BLaER1 (cell line): Measurements from ENCODE around the gene PARP1.

Experiments used
- H3K27ac ChIP-seq: shearing (Covaris generic); formaldehyde crosslinking; 2 replicates; pipeline ENCODE4 v1.8.1; 2022
- H3K27me3 ChIP-seq: shearing (Covaris generic); formaldehyde crosslinking; 2 replicates; pipeline ENCODE4 v1.8.1; 2022
- H3K36me3 ChIP-seq: shearing (Covaris generic); formaldehyde crosslinking; 2 replicates; pipeline ENCODE4 v1.8.1; 2022
- H3K4me1 ChIP-seq: shearing (Covaris generic); formaldehyde crosslinking; 2 replicates; pipeline ENCODE4 v1.8.1; 2022
- H3K4me2 ChIP-seq: shearing (Covaris generic); formaldehyde crosslinking; 2 replicates; pipeline ENCODE4 v1.8.1; 2022
- H3K4me3 ChIP-seq: shearing (Covaris generic); formaldehyde crosslinking; 2 replicates; pipeline ENCODE4 v1.8.1; 2022
- H3K9ac ChIP-seq: shearing (Covaris generic); formaldehyde crosslinking; 2 replicates; pipeline ENCODE4 v1.8.1; 2022
- H3K9me3 ChIP-seq: shearing (Covaris generic); formaldehyde crosslinking; 2 replicates; pipeline ENCODE4 v1.8.1; 2022
- H4K20me1 ChIP-seq: shearing (Covaris generic); formaldehyde crosslinking; 2 replicates; pipeline ENCODE4 v1.8.1; 2022
- Cebpa-rat ChIP-seq: shearing (Covaris generic); IDR thresholded peaks from 2 replicates; pipeline ENCODE4 v1.8.1; 2022

The PARP1 gene

GRCh38 chr1:226420897-226421296 lies 13.0 kb upstream of the PARP1 start:
- no peak overlapping the region for H3K27ac ChIP-seq
- no peak overlapping the region for H3K4me3 ChIP-seq
- no peaks in the 10 kb centered on the region for H3K27me3 ChIP-seq
- no peaks in the 10 kb centered on the region for H3K9me3 ChIP-seq
- no peak for TF ChIP-seq Cebpa-rat
- H4K20me1 ChIP-seq, result no peaks in the 10 kb centered on the region
- no peak overlapping the region for H3K9ac ChIP-seq
- peaks cover 36% of the 10 kb centered on the region for H3K4me1 ChIP-seq
- H3K4me2 ChIP-seq, result no peak overlapping the region
- no peaks in the 10 kb centered on the region for H3K36me3 ChIP-seq

GRCh38 chr1:226420328-226420727 lies 12.4 kb upstream of the PARP1 start:
- no peak overlapping the region for H3K4me2 ChIP-seq
- no peak overlapping the region for H3K27ac ChIP-seq
- peaks cover 30% of the 10 kb centered on the region for H3K4me1 ChIP-seq

GRCh38 chr1:226419284-226420029 lies 11.6 kb upstream of the PARP1 start:
- H3K9me3 ChIP-seq, result no peaks in the 10 kb centered on the region
- no peak overlapping the region for H3K27ac ChIP-seq
- no peak for TF ChIP-seq Cebpa-rat
- H3K4me1 ChIP-seq, result peaks cover 21% of the 10 kb centered on the region
- no peak overlapping the region for H3K9ac ChIP-seq
- H3K4me2 ChIP-seq, result no peak overlapping the region
- no peaks in the 10 kb centered on the region for H3K27me3 ChIP-seq
- no peaks in the 10 kb centered on the region for H3K36me3 ChIP-seq
- no peak overlapping the region for H3K4me3 ChIP-seq
- no peaks in the 10 kb centered on the region for H4K20me1 ChIP-seq

More at GRCh38 chr1:226420328-226420727, 12.4 kb upstream of the PARP1 start:
- Histone ChIP-seq H3K9me3 (no peaks in the 10 kb centered on the region), H3K36me3 (no peaks in the 10 kb centered on the region), H3K9ac (no peak overlapping the region), H4K20me1 (no peaks in the 10 kb centered on the region), H3K27me3 (no peaks in the 10 kb centered on the region), H3K4me3 (no peak overlapping the region)
- no peak for TF ChIP-seq Cebpa-rat

- no peaks in the 10 kb centered on the region for H4K20me1 ChIP-seq
- no peaks in the 10 kb centered on the region for H3K9me3 ChIP-seq
- H3K36me3 ChIP-seq, result no peaks in the 10 kb centered on the region
- no peak overlapping the region for H3K4me3 ChIP-seq
- H3K27ac ChIP-seq, result no peak overlapping the region
- TF ChIP-seq Cebpa-rat, result no peak
- no peak overlapping the region for H3K9ac ChIP-seq
- no peaks in the 10 kb centered on the region for H3K27me3 ChIP-seq
- H3K4me1 ChIP-seq, result peaks cover 21% of the 10 kb centered on the region
- peak overlapping the region; percentile 18 for H3K4me2 ChIP-seq
Measured at GRCh38 chr1:226417830-226418546, 10.1 kb upstream of the PARP1 start.

- Histone ChIP-seq H4K20me1 (no peaks in the 10 kb centered on the region), H3K4me1 (peaks cover 21% of the 10 kb centered on the region), H3K9ac (no peak overlapping the region), H3K27ac (no peak overlapping the region), H3K27me3 (no peaks in the 10 kb centered on the region), H3K36me3 (no peaks in the 10 kb centered on the region), H3K4me3 (no peak overlapping the region), H3K9me3 (no peaks in the 10 kb centered on the region), H3K4me2 (peak overlapping the region; percentile 18)
- TF ChIP-seq Cebpa-rat, result no peak
Measured at GRCh38 chr1:226417350-226417749, 9.5 kb upstream of the PARP1 start.

- Histone ChIP-seq H4K20me1 (no peaks in the 10 kb centered on the region), H3K36me3 (no peaks in the 10 kb centered on the region), H3K9me3 (no peaks in the 10 kb centered on the region), H3K27me3 (no peaks in the 10 kb centered on the region), H3K27ac (no peak overlapping the region), H3K4me1 (peaks cover 16% of the 10 kb centered on the region), H3K9ac (no peak overlapping the region), H3K4me3 (no peak overlapping the region), H3K4me2 (0 out of 2 replicates have a peak overlapping the region, but pooled peaks have one; percentile 20)
- TF ChIP-seq Cebpa-rat, result no peak
Measured at GRCh38 chr1:226414098-226414698, 6.3 kb upstream of the PARP1 start.

- Histone ChIP-seq H3K36me3 (no peaks in the 10 kb centered on the region), H4K20me1 (peaks cover 5% of the 10 kb centered on the region; the same call in 1 of the 2 replicates), H3K4me2 (no peak overlapping the region), H3K4me1 (peaks cover 10% of the 10 kb centered on the region), H3K27me3 (no peaks in the 10 kb centered on the region), H3K27ac (no peak overlapping the region), H3K4me3 (no peak overlapping the region), H3K9me3 (no peaks in the 10 kb centered on the region), H3K9ac (no peak overlapping the region)
- no peak for TF ChIP-seq Cebpa-rat
Measured at GRCh38 chr1:226411619-226412018, 3.7 kb upstream of the PARP1 start.

GRCh38 chr1:226410958-226411357 lies 3.1 kb upstream of the PARP1 start:
- H3K4me1 ChIP-seq, result peaks cover 10% of the 10 kb centered on the region
- H4K20me1 ChIP-seq, result peaks cover 11% of the 10 kb centered on the region; the same call in 1 of the 2 replicates
- H3K4me3 ChIP-seq, result no peak overlapping the region
- H3K4me2 ChIP-seq, result no peak overlapping the region
- no peak for TF ChIP-seq Cebpa-rat
- no peaks in the 10 kb centered on the region for H3K36me3 ChIP-seq
- H3K27ac ChIP-seq, result no peak overlapping the region
- H3K9me3 ChIP-seq, result no peaks in the 10 kb centered on the region
- no peak overlapping the region for H3K9ac ChIP-seq
- no peaks in the 10 kb centered on the region for H3K27me3 ChIP-seq

- Histone ChIP-seq H3K27me3 (no peaks in the 10 kb centered on the region), H3K4me3 (no peak overlapping the region), H3K9me3 (no peaks in the 10 kb centered on the region), H3K4me2 (no peak overlapping the region), H3K36me3 (no peaks in the 10 kb centered on the region), H3K27ac (no peak overlapping the region), H4K20me1 (peaks cover 27% of the 10 kb centered on the region), H3K9ac (no peak overlapping the region), H3K4me1 (peaks cover 19% of the 10 kb centered on the region)
- TF ChIP-seq Cebpa-rat, result no peak
Measured at GRCh38 chr1:226409392-226409791, 1.5 kb upstream of the PARP1 start.
